IMR-90 (cell line): ENCODE data around the gene PAAF1. TPM values are rescaled to one million over a fixed set of nuclear protein-coding genes. Genes with fewer than 3 reads are reported as not detected.
"Not testable (repeated sequence)": the region's sequence is repeated elsewhere in the genome, so short reads cannot be mapped to it uniquely, and the experiment has no call there.

Experiments used
- ATAC-seq: fragments of 200-7000 bp; cut with Tn5 transposase; 2 replicates; pipeline ENCODE4 v1.9.1; 2020; ENCODE audit warnings: low read depth, mild to moderate bottlenecking, moderate library complexity
- BruUV-seq: library from RNA; stranded (reverse); fragments of 400-500 nt; replicated peaks from 2 replicates; lab custom pipeline; 2021; lab: Mats Ljungman, UMichigan
- CTCF ChIA-PET: fragments of 300-600 bp; formaldehyde crosslinking; extraction: SDS; loops from one replicate; lab custom pipeline; 2021; ENCODE audit warnings: antibody characterized with exemption; lab: Yijun Ruan, JAX
- POLR2A ChIA-PET: fragments of 300-600 bp; sonication (Branson Sonifier 250); formaldehyde crosslinking; loops from one replicate; lab custom pipeline; 2022; ENCODE audit warnings: antibody characterized with exemption; ENCODE audit not compliant: unreplicated experiment; lab: Charles Lee
- DNase-seq: peaks from one replicate; pipeline ENCODE4 v3.0.0; 2013
- H2AFZ ChIP-seq: replicated peaks from 2 replicates; pipeline ENCODE3; 2013; ENCODE audit warnings: low read length, mild to moderate bottlenecking; ENCODE audit not compliant: poor library complexity
- H2AK5ac ChIP-seq: 2 replicates; pipeline ENCODE4 v1.6.1; 2013; ENCODE audit warnings: low read depth, low read length, inconsistent platforms
- H2AK9ac ChIP-seq: replicated peaks from 2 replicates; pipeline ENCODE3; 2013; ENCODE audit warnings: mild to moderate bottlenecking, low read depth, low read length, moderate library complexity; ENCODE audit not compliant: poor library complexity
- H2BK120ac ChIP-seq: 2 replicates; pipeline ENCODE4 v1.6.1; 2013; ENCODE audit warnings: low read depth, low read length, inconsistent platforms
- H2BK15ac ChIP-seq: 3 replicates; pipeline ENCODE4 v1.6.1; 2013; ENCODE audit warnings: low read depth, low read length, inconsistent platforms
- H2BK20ac ChIP-seq: 2 replicates; pipeline ENCODE4 v1.6.1; 2013; ENCODE audit warnings: low read depth, mild to moderate bottlenecking, inconsistent platforms, low read length, moderate library complexity
- H2BK5ac ChIP-seq: 2 replicates; pipeline ENCODE4 v1.6.1; 2013; ENCODE audit warnings: mild to moderate bottlenecking, low read depth, low read length, inconsistent platforms; ENCODE audit not compliant: poor library complexity, severe bottlenecking
- H3K14ac ChIP-seq: replicated peaks from 2 replicates; pipeline ENCODE4 v1.6.1; 2013; ENCODE audit warnings: low read depth, low read length, inconsistent platforms
- H3K18ac ChIP-seq: 2 replicates; pipeline ENCODE4 v1.6.1; 2013; ENCODE audit warnings: low read depth, low read length, control low read depth
- H3K23ac ChIP-seq: 2 replicates; pipeline ENCODE4 v1.6.1; 2013; ENCODE audit warnings: low read depth, low read length, inconsistent platforms
- H3K27ac ChIP-seq: 2 replicates; pipeline ENCODE4 v1.5.1; 2013; ENCODE audit warnings: mild to moderate bottlenecking, control low read depth, low read length; ENCODE audit not compliant: insufficient read depth
- H3K27me3 ChIP-seq: 2 replicates; pipeline ENCODE4 v1.6.1; 2013; ENCODE audit warnings: low read length; ENCODE audit not compliant: control insufficient read depth, insufficient read depth
- H3K36me3 ChIP-seq: 2 replicates; pipeline ENCODE4 v1.6.1; 2013; ENCODE audit warnings: low read length, mixed read lengths; ENCODE audit not compliant: control insufficient read depth, insufficient read depth
- H3K4ac ChIP-seq: 2 replicates; pipeline ENCODE4 v1.6.1; 2013; ENCODE audit warnings: low read depth, low read length, inconsistent platforms
- H3K4me1 ChIP-seq: 2 replicates; pipeline ENCODE4 v1.6.1; 2013; ENCODE audit warnings: low read length, mixed read lengths; ENCODE audit not compliant: control insufficient read depth, insufficient read depth
- H3K4me2 ChIP-seq: 2 replicates; pipeline ENCODE4 v1.6.1; 2013; ENCODE audit warnings: low read depth, mild to moderate bottlenecking, control low read depth, low read length, moderate library complexity
- H3K4me3 ChIP-seq: 2 replicates; pipeline ENCODE4 v1.5.1; 2013; ENCODE audit warnings: low read depth, mild to moderate bottlenecking, control low read depth, low read length, moderate library complexity; ENCODE audit not compliant: insufficient read depth
- H3K56ac ChIP-seq: 2 replicates; pipeline ENCODE4 v1.6.1; 2013; ENCODE audit warnings: low read length, inconsistent platforms; ENCODE audit not compliant: insufficient read depth; ENCODE audit errors: extremely low read depth
- H3K79me1 ChIP-seq, 2 experiments: 2 replicates each; pipeline ENCODE4 v1.6.1; 2013; ENCODE audit warnings: low read length in 2 of 2, inconsistent platforms in 1 of 2, low read depth in 1 of 2
- H3K9ac ChIP-seq: 2 replicates; pipeline ENCODE4 v1.6.1; 2013; ENCODE audit warnings: low read depth, low read length, control low read depth
- H3K9me1 ChIP-seq: 2 replicates; pipeline ENCODE4 v1.6.1; 2013; ENCODE audit warnings: low read length, inconsistent platforms; ENCODE audit not compliant: insufficient read depth
- H3K9me3 ChIP-seq: 2 replicates; pipeline ENCODE4 v1.6.1; 2013; ENCODE audit warnings: low read length; ENCODE audit not compliant: control insufficient read depth, insufficient read depth
- H4K20me1 ChIP-seq: 2 replicates; pipeline ENCODE4 v1.6.1; 2013; ENCODE audit warnings: low read length, inconsistent platforms; ENCODE audit not compliant: insufficient read depth
- H4K5ac ChIP-seq: 2 replicates; pipeline ENCODE4 v1.6.1; 2013; ENCODE audit warnings: mild to moderate bottlenecking, low read depth, low read length, control low read depth
- H4K8ac ChIP-seq, 2 experiments: 2 replicates each; pipeline ENCODE4 v1.6.1; 2013; ENCODE audit warnings: low read depth in 2 of 2, low read length in 2 of 2, control low read depth in 1 of 2, inconsistent platforms in 1 of 2
- H4K91ac ChIP-seq: 2 replicates; pipeline ENCODE4 v1.6.1; 2013; ENCODE audit warnings: low read depth, low read length, inconsistent platforms; ENCODE audit not compliant: insufficient read depth
- CEBPB ChIP-seq: IDR thresholded peaks from 2 replicates; pipeline ENCODE4 v1.6.1; 2012; ENCODE audit warnings: low read depth, low read length, improper control_type of control experiment
- ELK1 ChIP-seq: fragments of 150-350 bp; IDR thresholded peaks from 2 replicates; pipeline ENCODE4 v1.6.1; 2016; ENCODE audit warnings: low read depth, mild to moderate bottlenecking, low read length, moderate library complexity, borderline replicate concordance
- RAD21 ChIP-seq: IDR thresholded peaks from 2 replicates; pipeline ENCODE4 v1.6.1; 2012; ENCODE audit warnings: low read length, improper control_type of control experiment
- WGBS, 2 experiments: methylation state at CpG; one replicate each; pipeline versions ENCODE4 v1.1.5 to v1.1.7; 2013; ENCODE audit warnings: missing lambda C conversion rate in 2 of 2; ENCODE audit not compliant: insufficient read length in 1 of 2; ENCODE audit errors: extremely low coverage in 2 of 2; 5-methylcytosine and 5-hydroxymethylcytosine counted together
- dilution Hi-C: fragments of 300-500 bp; cut with HindIII; formaldehyde crosslinking; loops from one replicate; pipeline ENCODE4 v1.14.3; 2018; ENCODE audit warnings: low sequenced_read_pairs; ENCODE audit not compliant: unreplicated experiment
- in situ Hi-C: fragments of 300-500 bp; cut with MboI; formaldehyde crosslinking; loops from 3 replicates; pipeline ENCODE4 v1.14.3; 2019; ENCODE audit warnings: low sequenced_read_pairs, inconsistent platforms, mixed read lengths
- intact Hi-C: fragments of 100-400 bp; cut with micrococcal nuclease; formaldehyde crosslinking; loops from 2 replicates; pipeline ENCODE4 v1.10.0; 2022
- polyA plus RNA-seq, 3 experiments: library from polyadenylated mRNA; depleted of rRNA; stranded (reverse); fragments of >200 nt; gene quantifications; 2 replicates each; pipeline ENCODE4 v1.2.3, GENCODE V29; 2012; ENCODE audit warnings: low replicate concordance in 1 of 3
- total RNA-seq: library from RNA; depleted of rRNA; stranded (reverse); fragments of >200 nt; gene quantifications from 2 replicates; pipeline ENCODE4 v1.2.3, GENCODE V29; 2012

The PAAF1 gene
- total and polyA plus RNA-seq, 2 of the 4 experiments (the other 2 are of a cell fraction): 15.1 to 16.4 TPM

GRCh38 chr11:73878771-73879170 lies 2.0 kb downstream of the PAAF1 start:
- dilution Hi-C loops: no loop called here

GRCh38 chr11:73880449-73880848 lies 3.6 kb downstream of the PAAF1 start:
- dilution Hi-C loops: not testable (repeated sequence)

More at GRCh38 chr11:73878771-73879170, 2.0 kb downstream of the PAAF1 start:
- Histone ChIP-seq H2BK5ac (no peak overlapping the region), H2BK15ac (no peak overlapping the region), H3K27ac (no peak overlapping the region), H2AK5ac (no peak overlapping the region), H3K4me1 (peaks cover 5% of the 10 kb centered on the region), H3K79me1 (peaks cover 30 to 37% of the 10 kb centered on the region in 2 experiments), H3K14ac (no peak overlapping the region), H2AFZ (no peak overlapping the region), H3K18ac (no peak overlapping the region), H4K8ac (no peak overlapping the region), H3K27me3 (no peaks in the 10 kb centered on the region), H4K5ac (no peak overlapping the region), H3K56ac (no peak overlapping the region), H2BK20ac (no peak overlapping the region), H2BK120ac (no peak overlapping the region), H3K9ac (no peak overlapping the region), H3K4me3 (no peak overlapping the region), H3K36me3 (peaks cover 3% of the 10 kb centered on the region), H3K23ac (no peak overlapping the region), H3K4me2 (no peak overlapping the region), H3K4ac (no peak overlapping the region), H2AK9ac (no peak overlapping the region), H4K20me1 (no peaks in the 10 kb centered on the region), H3K9me3 (no peaks in the 10 kb centered on the region), H3K9me1 (peaks cover 3% of the 10 kb centered on the region; the same call in 1 of the 2 replicates), H4K91ac (no peak overlapping the region)
- ATAC-seq (no peak), DNase-seq (no peak)
- intact Hi-C loops (loop anchor here (5.0 kb wide), 1 partner anchor 91 kb away; the partner anchor contains the start of gene MRPL48), in situ Hi-C loops (no loop called here)
- BruUV-seq: no TSS peak
- ChIA-PET CTCF (no interaction called here), POLR2A (no interaction called here)
- no CpG with 5 or more reads among the region's 1 CpG for WGBS, 2 experiments
- TF ChIP-seq ELK1 (no peak), CEBPB (no peak), RAD21 (no peak)

More at GRCh38 chr11:73880449-73880848, 3.6 kb downstream of the PAAF1 start:
- H4K20me1 ChIP-seq, in situ Hi-C loops, H3K4me3 ChIP-seq, H4K5ac ChIP-seq, H3K9me1 ChIP-seq, H3K27ac ChIP-seq, H3K27me3 ChIP-seq, H3K4me2 ChIP-seq, H3K36me3 ChIP-seq, DNase-seq, H3K56ac ChIP-seq, ATAC-seq, H3K4me1 ChIP-seq, H2AK5ac ChIP-seq, H2AK9ac ChIP-seq, POLR2A ChIA-PET, H3K9ac ChIP-seq, BruUV-seq, H2BK5ac ChIP-seq, H3K23ac ChIP-seq, H3K18ac ChIP-seq, intact Hi-C loops, H3K14ac ChIP-seq, H4K8ac ChIP-seq, H2AFZ ChIP-seq, H3K4ac ChIP-seq, H4K91ac ChIP-seq, H2BK120ac ChIP-seq, H2BK15ac ChIP-seq, H3K9me3 ChIP-seq, H2BK20ac ChIP-seq: not testable (repeated sequence)
- peaks cover 23 to 26% of the 10 kb centered on the region in 2 experiments; a peak in 3 of 4 replicates for H3K79me1 ChIP-seq
- WGBS, 2 experiments: no CpG with 5 or more reads among the region's 10 CpGs
- CTCF ChIA-PET: interaction anchor here (0.7 kb wide), 1 partner anchor 592 kb away, joined by 3 read pairs; no protein-coding TSS in a partner anchor
